Thyroid gland (tissue), 4 donors: ENCODE measurements around the gene ABCA2. TPM values are rescaled to one million over a fixed set of nuclear protein-coding genes. Genes with fewer than 3 reads are reported as not detected.

Experiments used
- DNase-seq, 2 donors: peaks; one replicate each; pipeline ENCODE4 v3.0.0-alpha.2; 2019
- H3K27ac ChIP-seq, 3 donors: fragments of 200-600 bp; sonication (generic); 1 replicate in 2 of 3; 2 replicates in 1 of 3; pipeline ENCODE4 v1.5.1; 2016 to 2019; ENCODE audit warnings: mild to moderate bottlenecking in 1 of 3, moderate library complexity in 1 of 3
- H3K27me3 ChIP-seq: fragments of 200-600 bp; sonication (generic); one replicate; pipeline ENCODE4 v1.5.1; 2019
- H3K36me3 ChIP-seq, 2 donors: fragments of 200-600 bp; sonication (generic); one replicate each; pipeline ENCODE4 v1.5.1; 2016 to 2019
- H3K4me1 ChIP-seq, 2 donors: fragments of 200-600 bp; sonication (generic); one replicate each; pipeline ENCODE4 v1.5.1; 2017 to 2019
- H3K4me3 ChIP-seq, 3 donors: fragments of 200-600 bp; sonication (generic); replicated peaks in 1 of 3; 1 replicate in 2 of 3; 2 replicates in 1 of 3; pipeline ENCODE4 v1.5.1; 2016; ENCODE audit warnings: mild to moderate bottlenecking in 1 of 3
- H3K9me3 ChIP-seq: fragments of 200-600 bp; sonication (generic); one replicate; pipeline ENCODE4 v1.5.1; 2017
- CTCF ChIP-seq, 6 experiments: fragments of 200-600 bp in 3 of 6; fragments of 450-650 bp in 3 of 6; sonication (generic) in 3 of 6; IDR thresholded peaks; one replicate each; pipeline ENCODE4 v1.5.1; 2016 to 2019; ENCODE audit warnings: antibody characterized with exemption in 6 of 6, mild to moderate bottlenecking in 2 of 6, inconsistent platforms in 1 of 6, moderate library complexity in 1 of 6
- POLR2A ChIP-seq, 2 donors: fragments of 450-650 bp; IDR thresholded peaks; one replicate each; pipeline ENCODE4 v1.6.1; 2017; ENCODE audit warnings: antibody characterized with exemption in 2 of 2, mild to moderate bottlenecking in 2 of 2, moderate library complexity in 1 of 2
- WGBS, 2 donors: methylation state at CpG; one replicate each; pipeline ENCODE4 v1.1.5; 2017; 5-methylcytosine and 5-hydroxymethylcytosine counted together
- intact Hi-C: fragments of 100-400 bp; cut with DNase I; formaldehyde crosslinking; loops from one replicate; pipeline ENCODE4 v1.15.1; 2023
- total RNA-seq, 4 donors: library from RNA; depleted of rRNA; stranded (reverse); fragments of >200 nt; gene quantifications; one replicate each; pipeline ENCODE4 v1.2.3, GENCODE V29; 2016

The ABCA2 gene
- total RNA-seq, 4 donors from 2014 or later = 36.8 to 59.7 (median 50.2) TPM

DNA sequence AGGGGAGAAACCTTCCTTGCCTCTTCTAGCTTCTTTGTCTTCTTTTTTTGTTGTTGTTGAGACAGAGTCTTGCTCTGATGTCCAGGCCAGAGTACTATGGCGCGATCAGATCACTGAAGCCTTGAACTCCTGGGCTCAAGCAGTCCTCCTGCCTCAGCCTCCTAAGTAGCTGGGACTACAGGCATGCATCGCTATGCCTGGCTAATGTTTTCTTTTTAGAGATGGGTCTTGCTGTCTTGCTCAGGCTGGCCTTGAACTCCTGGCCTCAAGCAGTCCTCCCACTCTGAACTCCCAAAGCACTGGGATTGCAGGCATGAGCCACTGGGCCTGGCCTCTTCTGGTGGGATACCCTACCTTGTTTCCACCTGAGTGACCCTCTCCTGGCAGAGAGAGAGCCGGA, 39.2 kb downstream of the ABCA2 start:
- TF ChIP-seq CTCF (IDR thresholded peaks at IDR 0.05) (no peak), POLR2A (IDR thresholded peaks at IDR 0.05) (no peak)
- H3K36me3 ChIP-seq = no peaks in the 10 kb centered on the region
- 100% methylated on average over 4 of the region's 4 CpGs for WGBS, 2 donors
- H3K27ac ChIP-seq = no peak overlapping the region
- intact Hi-C loops = no loop called here
- H3K9me3 ChIP-seq = no peaks in the 10 kb centered on the region
- DNase-seq = no peak
- H3K4me1 ChIP-seq = peaks cover 13 to 29% of the 10 kb centered on the region in 2 donors
- no peak overlapping the region for H3K4me3 ChIP-seq
- H3K27me3 ChIP-seq = no peaks in the 10 kb centered on the region

GRCh38 chr9:136985853-136986252, 42.2 kb downstream of the ABCA2 start:
- H3K4me1 ChIP-seq = peaks cover 0 to 7% of the 10 kb centered on the region in 2 donors
- H3K27ac ChIP-seq = no peak overlapping the region
- intact Hi-C loops = no loop called here
- DNase-seq = no peak
- no peaks in the 10 kb centered on the region for H3K9me3 ChIP-seq
- H3K27me3 ChIP-seq = no peaks in the 10 kb centered on the region
- no peak overlapping the region for H3K4me3 ChIP-seq
- H3K36me3 ChIP-seq = no peaks in the 10 kb centered on the region
- TF ChIP-seq POLR2A (IDR thresholded peaks at IDR 0.05) (no peak), CTCF (IDR thresholded peaks at IDR 0.05) (no peak)
- 43 to 47% methylated on average over 18 to 22 of the region's 33 CpGs for WGBS, 2 donors

GRCh38 chr9:136985027-136985602, 42.9 kb downstream of the ABCA2 start:
- Histone ChIP-seq H3K27me3 (no peaks in the 10 kb centered on the region), H3K9me3 (no peaks in the 10 kb centered on the region), H3K36me3 (no peaks in the 10 kb centered on the region), H3K4me3 (no peak overlapping the region), H3K4me1 (peaks cover 0 to 7% of the 10 kb centered on the region in 2 donors), H3K27ac (no peak overlapping the region)
- no peak for DNase-seq
- no peak for TF ChIP-seq POLR2A (IDR thresholded peaks at IDR 0.05)
- TF ChIP-seq CTCF (IDR thresholded peaks at IDR 0.05) = no peak
- WGBS, 2 donors = 33 to 50% methylated on average over 1 to 13 of the region's 48 CpGs
- intact Hi-C loops = no loop called here

GRCh38 chr9:136984464-136985026, 43.5 kb downstream of the ABCA2 start:
- no peaks in the 10 kb centered on the region for H3K36me3 ChIP-seq
- WGBS, 2 donors = 54 to 64% methylated on average over 10 to 22 of the region's 29 CpGs
- H3K4me1 ChIP-seq = peaks cover 0 to 7% of the 10 kb centered on the region in 2 donors
- no peak overlapping the region for H3K4me3 ChIP-seq
- H3K27me3 ChIP-seq = no peaks in the 10 kb centered on the region
- no peaks in the 10 kb centered on the region for H3K9me3 ChIP-seq
- DNase-seq = no peak
- TF ChIP-seq POLR2A (IDR thresholded peaks at IDR 0.05) = no peak
- TF ChIP-seq CTCF (IDR thresholded peaks at IDR 0.05) = no peak
- no peak overlapping the region for H3K27ac ChIP-seq
- intact Hi-C loops = no loop called here

GRCh38 chr9:136983656-136984314, 44.3 kb downstream of the ABCA2 start:
- Histone ChIP-seq H3K4me1 (peaks cover 0 to 7% of the 10 kb centered on the region in 2 donors), H3K4me3 (no peak overlapping the region), H3K36me3 (no peaks in the 10 kb centered on the region), H3K27ac (no peak overlapping the region), H3K27me3 (no peaks in the 10 kb centered on the region), H3K9me3 (no peaks in the 10 kb centered on the region)
- no peak for DNase-seq
- WGBS, 2 donors = 78 to 85% methylated on average over 6 to 10 of the region's 11 CpGs
- intact Hi-C loops = no loop called here
- TF ChIP-seq CTCF (IDR thresholded peaks at IDR 0.05) (no peak), POLR2A (IDR thresholded peaks at IDR 0.05) (no peak)
